GM21529 (cell line): Measurements from ENCODE around the gene RSPH1.
"Not testable (repeated sequence)": the region's sequence is repeated elsewhere in the genome, so short reads cannot be mapped to it uniquely, and the experiment has no call there.

Source experiments
- ATAC-seq: cut with Tn5 transposase; IDR thresholded peaks from one replicate; pipeline ENCODE4 v1.9.1; 2021; ENCODE audit not compliant: unreplicated experiment

Gene RSPH1

GRCh38 chr21:42489991-42490390, 6.0 kb downstream of the RSPH1 start:
- no peak for ATAC-seq

DNA sequence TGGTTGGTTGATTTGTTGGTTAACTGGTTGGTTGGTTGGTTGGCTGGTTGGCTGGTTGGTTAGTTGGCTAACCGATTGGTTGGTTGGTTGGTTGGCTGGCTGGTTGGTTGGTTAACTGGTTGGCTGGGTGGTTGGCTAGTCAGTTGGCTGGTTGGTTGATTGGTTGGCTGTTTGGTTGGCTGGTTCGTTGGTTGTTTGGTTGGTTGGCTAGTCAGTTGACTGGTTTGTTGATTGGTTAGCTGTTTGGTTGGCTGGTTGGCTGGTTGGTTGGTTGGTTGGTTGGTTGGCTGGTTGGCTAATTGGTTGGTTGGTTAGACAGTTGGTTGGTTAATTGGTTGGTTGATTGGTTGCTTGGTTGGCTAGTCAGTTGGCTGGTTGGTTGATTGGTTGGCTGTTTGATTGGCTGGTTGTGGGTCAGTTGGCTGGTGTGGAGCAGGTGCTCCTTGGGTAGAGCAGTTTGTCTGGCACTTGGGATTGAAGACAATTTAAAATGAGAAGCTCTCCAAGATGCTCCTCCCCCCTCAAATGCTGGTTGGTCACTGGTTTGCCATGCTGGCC, 6.9 kb downstream of the RSPH1 start:
- no peak for ATAC-seq

DNA sequence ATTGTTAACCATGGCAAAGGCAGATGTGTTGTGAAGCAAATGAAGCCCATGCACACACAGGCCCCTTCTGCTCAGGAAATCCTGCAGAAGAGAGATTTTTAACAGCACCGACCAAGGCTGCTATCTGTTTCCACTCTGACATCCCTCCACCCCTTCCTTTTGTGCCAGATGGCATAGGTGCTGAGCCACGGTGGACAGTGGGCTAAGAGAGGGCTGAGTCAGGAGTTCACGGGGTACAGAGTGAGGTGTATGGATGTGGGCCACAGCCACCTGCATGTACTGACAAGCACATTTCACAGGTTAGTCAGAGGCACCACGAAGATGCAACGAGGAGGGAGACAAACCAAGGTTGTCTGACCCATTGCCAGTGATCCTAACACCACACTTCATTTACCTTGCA, 9.5 kb downstream of the RSPH1 start:
- no peak for ATAC-seq

GRCh38 chr21:42486072-42486471, 10.0 kb downstream of the RSPH1 start:
- no peak for ATAC-seq

GRCh38 chr21:42484966-42485365, 11.1 kb downstream of the RSPH1 start:
- ATAC-seq, result no peak

GRCh38 chr21:42481169-42481568, 14.9 kb downstream of the RSPH1 start:
- ATAC-seq, result no peak

DNA sequence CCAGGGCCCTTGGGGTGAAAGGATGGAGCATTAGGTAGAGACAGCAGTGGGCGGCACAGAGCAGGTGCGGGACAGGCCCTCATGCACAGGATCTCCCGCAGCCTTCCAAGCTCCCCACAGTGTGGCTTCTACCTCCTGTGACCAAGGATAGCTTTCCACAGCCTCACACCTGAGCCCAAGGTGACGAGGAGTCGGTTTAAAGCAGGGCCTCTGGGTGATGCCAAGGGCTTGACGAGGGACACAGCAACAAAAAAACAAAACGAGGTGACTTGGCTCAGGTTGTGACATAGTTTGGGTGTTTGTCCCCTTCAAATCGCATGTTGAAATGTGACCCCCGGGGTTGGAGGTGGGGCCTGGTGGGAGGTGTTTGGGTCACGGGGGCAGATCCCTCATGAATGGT, 15.3 kb downstream of the RSPH1 start:
- ATAC-seq, result no peak

DNA sequence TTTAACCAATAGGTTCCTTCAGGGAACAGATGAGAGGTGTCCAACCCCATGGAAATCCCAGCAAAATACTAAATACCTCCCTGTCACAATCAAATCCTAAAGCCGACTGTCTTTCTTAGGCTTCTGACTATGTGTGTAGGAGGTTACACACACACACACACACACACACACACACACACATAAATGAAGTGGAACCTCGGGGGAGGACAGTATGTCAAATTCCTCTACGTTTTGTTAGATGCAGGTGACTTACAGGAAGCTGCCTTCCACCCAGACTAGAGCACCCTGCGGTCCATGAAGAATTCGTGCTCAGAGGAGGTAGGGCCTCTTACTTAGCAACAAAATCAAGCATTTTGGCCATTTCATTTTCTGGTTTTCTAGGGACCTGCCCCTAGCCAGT, 16.4 kb downstream of the RSPH1 start:
- ATAC-seq, result no peak

GRCh38 chr21:42478504-42478903, 17.5 kb downstream of the RSPH1 start:
- no peak for ATAC-seq

DNA sequence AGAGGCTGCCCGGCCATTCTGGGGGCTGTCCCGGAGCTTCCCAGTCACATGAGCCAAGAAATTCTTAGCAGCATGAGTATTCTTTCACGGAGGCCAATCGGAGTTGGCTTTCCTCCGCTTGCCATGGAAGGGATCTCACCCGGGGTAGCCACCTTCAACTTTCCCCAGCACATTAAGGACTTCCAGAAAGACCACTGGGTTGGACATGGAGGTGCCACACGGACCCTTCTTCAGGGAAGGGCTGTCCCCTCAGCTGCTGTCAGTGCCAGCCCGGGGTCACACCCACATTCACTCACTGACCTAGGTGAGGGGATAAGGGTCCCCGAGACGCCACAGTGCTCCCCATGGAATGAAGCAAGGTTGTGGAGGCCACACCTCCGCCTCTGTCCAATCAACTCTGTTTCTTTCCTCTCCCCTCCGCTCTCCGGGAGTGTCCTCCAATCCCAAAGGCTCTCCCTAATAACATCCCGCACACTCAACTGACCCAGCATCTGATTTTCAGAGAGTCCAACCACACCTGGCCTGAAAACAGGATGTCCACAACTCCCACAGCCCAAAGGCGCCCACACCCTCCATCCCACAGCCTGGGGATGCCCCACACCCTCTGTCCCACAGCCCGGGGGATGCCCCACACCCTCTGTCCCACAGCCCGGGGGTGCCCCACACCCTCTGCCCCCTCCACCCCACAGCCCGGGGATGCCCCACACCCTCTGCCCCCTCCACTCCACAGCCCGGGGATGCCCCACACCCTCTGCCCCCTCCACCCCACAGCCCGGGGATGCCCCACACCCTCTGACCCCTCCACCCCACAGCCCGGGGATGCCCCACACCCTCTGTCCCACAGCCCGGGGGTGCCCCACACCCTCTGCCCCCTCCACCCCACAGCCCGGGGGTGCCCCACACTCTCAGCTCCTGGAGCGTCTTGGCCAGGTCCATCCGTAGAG, 19.4 kb downstream of the RSPH1 start:
- ATAC-seq, result no peak

- no peak for ATAC-seq
Measured at GRCh38 chr21:42475526-42476387, 20.3 kb downstream of the RSPH1 start.

GRCh38 chr21:42475036-42475435, 21.0 kb downstream of the RSPH1 start:
- no peak for ATAC-seq

DNA sequence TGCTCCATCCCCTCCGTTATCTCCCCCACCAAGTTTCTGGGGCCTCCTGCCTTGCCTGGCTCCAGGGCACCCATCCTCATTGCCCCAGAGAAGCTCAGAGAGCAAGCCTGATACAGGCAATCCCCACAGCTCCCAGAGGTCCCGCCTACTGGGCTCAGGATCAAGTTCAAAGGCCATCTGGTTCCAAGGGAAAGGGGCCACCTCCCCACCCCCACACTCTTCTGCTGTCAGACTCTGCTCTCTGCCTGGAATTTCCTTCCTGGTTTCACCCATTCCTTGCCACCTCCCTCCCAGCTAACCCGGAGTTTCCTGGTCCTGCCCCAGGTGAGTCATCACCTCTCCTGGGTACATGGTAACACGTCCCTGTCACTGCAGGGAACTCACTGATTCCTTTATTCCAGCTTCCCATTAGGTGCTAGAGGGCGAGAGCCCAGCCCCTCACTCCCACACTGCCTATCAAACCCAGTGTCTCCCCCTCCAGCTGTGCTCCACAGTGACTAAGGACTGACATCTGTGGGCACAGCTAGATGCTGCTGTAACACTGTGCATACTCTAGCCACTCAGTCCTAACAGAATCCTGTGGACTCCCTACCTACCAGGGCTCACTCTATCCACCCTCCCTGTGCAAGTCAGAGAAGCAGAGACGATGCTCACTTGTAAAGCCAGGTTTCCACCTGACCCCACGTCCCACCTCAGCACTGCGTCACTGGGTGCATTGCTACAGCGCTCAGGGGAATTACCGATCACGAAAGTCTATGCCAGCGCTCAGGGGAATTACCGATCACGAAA, 21.8 kb downstream of the RSPH1 start:
- ATAC-seq, result peak; percentile 41

DNA sequence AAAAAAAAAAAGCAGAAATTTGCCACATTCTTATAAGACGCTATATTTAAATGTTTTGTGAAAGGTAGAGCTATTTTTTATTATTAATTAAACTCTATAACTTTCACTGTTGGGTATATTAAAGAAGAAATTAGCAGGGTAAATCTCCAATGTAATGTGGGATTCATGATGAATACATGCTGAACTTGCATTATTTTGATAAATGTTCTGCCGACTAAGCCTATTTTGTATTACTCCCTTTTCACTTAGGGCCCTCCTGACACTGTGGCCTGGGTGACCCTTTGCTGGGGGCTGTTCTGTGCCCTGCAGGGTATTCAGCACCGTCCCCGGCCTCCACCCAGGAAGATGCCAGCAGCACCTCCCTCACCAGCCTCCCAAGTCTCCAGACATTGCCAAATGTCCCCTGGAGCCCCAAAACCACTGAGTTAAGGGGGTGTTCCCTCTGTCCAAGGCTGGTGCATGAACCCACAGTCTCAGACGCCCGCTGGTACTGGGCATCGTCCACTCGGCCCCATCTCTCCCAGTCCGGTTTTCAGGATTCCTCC, 22.5 kb downstream of the RSPH1 start:
- no peak for ATAC-seq

- ATAC-seq, result no peak
Measured at GRCh38 chr21:42472521-42472920, 23.5 kb downstream of the RSPH1 start.

DNA sequence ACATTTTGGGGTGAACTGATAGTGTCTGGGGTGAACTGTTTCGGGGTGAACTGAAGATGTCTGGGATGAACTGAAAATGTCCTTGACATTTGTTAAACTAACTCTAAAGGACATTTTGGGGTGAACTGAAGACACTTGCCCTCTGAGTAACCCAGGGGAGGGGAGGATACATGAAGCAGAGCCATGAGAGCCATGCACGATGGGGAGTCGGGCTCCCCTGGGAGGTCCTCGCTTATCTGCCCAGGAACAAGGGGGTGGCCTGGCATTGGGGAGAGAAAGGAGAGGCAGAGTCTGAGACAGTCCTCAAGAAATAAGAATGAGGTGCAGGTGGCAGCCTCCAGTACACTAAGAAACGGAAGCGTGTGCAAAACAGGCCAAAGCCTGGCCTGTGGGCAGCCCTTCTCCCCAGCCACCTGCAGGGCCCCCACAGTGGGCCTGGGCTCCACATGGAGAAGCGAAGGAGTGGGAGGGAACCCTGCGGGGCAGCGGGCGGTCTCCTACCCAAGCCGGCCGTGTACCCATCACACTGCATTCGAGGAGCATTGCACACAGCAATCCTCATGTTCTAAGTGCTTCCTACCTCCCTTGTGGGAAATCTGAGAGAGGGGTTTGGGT, 24.2 kb downstream of the RSPH1 start:
- no peak for ATAC-seq

- ATAC-seq, result no peak
Measured at GRCh38 chr21:42471206-42471605, 24.8 kb downstream of the RSPH1 start.

GRCh38 chr21:42469726-42470125, 26.3 kb downstream of the RSPH1 start:
- not testable (repeated sequence) for ATAC-seq

DNA sequence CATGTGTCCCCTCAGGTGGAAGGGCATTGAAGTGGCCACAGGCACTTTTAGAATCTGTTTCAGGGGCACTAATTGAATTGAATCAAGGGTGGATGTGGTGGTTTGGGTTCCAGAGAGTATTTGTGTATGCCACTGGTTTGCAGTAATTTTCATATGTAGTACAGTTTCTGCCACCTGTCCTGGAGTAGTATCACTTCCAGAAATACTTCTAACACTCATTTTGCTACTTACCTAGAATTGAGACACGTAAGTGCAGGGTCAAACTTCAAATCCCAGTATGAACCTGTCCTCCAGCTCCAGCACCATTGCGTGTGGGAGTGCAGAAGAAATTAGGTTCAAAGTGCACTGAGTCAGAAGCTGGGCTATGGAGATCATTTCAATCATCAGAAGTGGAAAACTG, 26.8 kb downstream of the RSPH1 start:
- peak; percentile 49 for ATAC-seq

- ATAC-seq, result no peak
Measured at GRCh38 chr21:42468491-42469131, 27.4 kb downstream of the RSPH1 start.
